ENCODE measurements around the gene TBXA2R.

The TBXA2R gene

DNA sequence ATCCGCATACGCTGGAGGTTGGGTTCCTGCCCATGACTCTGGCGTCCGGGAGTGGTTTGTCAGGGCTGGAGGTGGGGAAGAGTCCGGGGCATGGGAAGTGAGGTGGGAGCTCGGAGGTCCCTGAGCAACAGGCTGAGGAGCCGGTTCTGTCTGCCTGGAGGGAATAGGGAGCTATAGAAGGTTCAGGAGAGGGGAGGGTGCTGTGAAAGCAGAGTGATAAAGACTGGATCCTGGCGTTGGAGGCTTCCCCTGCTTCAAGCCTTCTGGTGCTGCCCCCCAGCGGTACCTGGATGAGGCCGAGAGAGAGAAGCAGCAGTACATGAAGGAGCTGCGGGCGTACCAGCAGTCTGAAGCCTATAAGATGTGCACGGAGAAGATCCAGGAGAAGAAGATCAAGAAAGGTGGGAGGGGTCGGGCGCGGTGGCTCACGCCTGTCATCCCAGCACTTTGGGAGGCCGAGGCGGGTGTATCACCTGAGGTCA is 31.4 kb downstream of the TBXA2R start:
- no peak overlapping the region for H4K12ac ChIP-seq (ENCODE audit: low read depth, low read length)
- H3K4ac ChIP-seq (ENCODE audit: low read depth, low read length), result no peak overlapping the region
- no peak overlapping the region for H4K91ac ChIP-seq (ENCODE audit: low read depth, low read length)
- H2BK120ac ChIP-seq (ENCODE audit: insufficient read depth, low read length, poor library complexity), result no peak overlapping the region
- no peak overlapping the region for H3K14ac ChIP-seq (ENCODE audit: low read length)
- H3K79me1 ChIP-seq (ENCODE audit: low read length), result peaks cover 13% of the 10 kb centered on the region
- H2AK5ac ChIP-seq (ENCODE audit: low read length), result no peak overlapping the region
- H3K4me3 ChIP-seq (ENCODE audit: low read depth, low read length), result no peak overlapping the region
- no peak overlapping the region for H2BK12ac ChIP-seq (ENCODE audit: low read length)
- H2AFZ ChIP-seq (ENCODE audit: insufficient read depth, low read length, poor library complexity), result no peak overlapping the region
- peaks cover 17% of the 10 kb centered on the region in 2 experiments for H3K4me1 ChIP-seq (ENCODE audit: control insufficient read depth in 1 of 2, insufficient read depth in 2 of 2, low read length in 2 of 2)
- no peak overlapping the region for H2BK5ac ChIP-seq (ENCODE audit: low read depth, low read length, poor library complexity)
- peaks cover 2% of the 10 kb centered on the region for H3K9me3 ChIP-seq (ENCODE audit: insufficient read depth, low read depth, low read length)
- no peaks in the 10 kb centered on the region for H3K27me3 ChIP-seq (ENCODE audit: insufficient read depth, low read length)
- no peak overlapping the region for H3K27ac ChIP-seq (ENCODE audit: low read depth, low read length)
- peaks cover 8% of the 10 kb centered on the region for H3K79me2 ChIP-seq (ENCODE audit: control insufficient read depth, insufficient read depth, low read length, poor library complexity)
- H3K9ac ChIP-seq (ENCODE audit: low read length), result no peak overlapping the region
- H3K36me3 ChIP-seq (ENCODE audit: control insufficient read depth in 1 of 2, insufficient read depth in 2 of 2, low read length in 2 of 2), result peaks cover 20 to 31% of the 10 kb centered on the region in 2 experiments
- DNase-seq, result peak; percentile 74 to 84
- no CpG with 5 or more reads among the region's 19 CpGs for WGBS (ENCODE audit: extremely low coverage, insufficient coverage, insufficient read length)
- H3K23ac ChIP-seq (ENCODE audit: low read length), result no peak overlapping the region
- H3K4me2 ChIP-seq (ENCODE audit: low read length), result no peak overlapping the region
- no peak overlapping the region for H4K8ac ChIP-seq (ENCODE audit: low read depth, low read length)
- no peak overlapping the region for H3K18ac ChIP-seq (ENCODE audit: low read length)

DNA sequence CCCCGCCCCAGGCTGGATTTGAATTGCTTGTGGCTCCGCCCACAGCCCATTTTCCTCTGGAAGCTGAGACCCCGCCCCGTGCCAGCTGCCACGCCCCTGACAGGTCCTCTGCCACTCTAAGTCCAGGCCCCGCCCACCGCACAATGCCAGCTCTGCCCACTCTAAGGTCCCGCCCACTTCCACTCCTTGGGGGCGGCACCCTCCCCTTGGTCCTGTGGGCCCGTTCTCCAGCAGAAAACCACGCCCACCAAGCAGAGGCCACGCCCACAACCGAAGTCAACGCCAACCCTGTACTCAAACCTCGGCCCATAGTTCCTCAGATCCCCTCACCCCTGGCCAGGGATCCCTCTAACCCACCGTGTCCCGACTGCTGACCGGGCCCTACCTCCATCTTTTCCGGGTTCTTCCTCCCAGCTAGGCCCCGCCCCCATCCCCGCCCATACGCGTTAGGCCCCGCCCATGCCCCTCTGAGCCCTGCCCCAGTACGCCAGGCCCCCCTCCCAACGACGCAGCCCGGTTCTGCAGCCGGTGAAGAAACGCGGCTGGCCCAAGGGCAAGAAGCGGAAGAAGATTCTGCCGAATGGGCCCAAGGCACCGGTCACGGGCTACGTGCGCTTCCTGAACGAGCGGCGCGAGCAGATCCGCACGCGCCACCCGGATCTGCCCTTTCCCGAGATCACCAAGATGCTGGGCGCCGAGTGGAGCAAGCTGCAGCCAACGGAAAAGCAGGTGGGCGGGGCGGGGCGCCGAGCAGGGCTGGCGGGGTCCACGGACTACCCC is 32.6 kb downstream of the TBXA2R start:
- no peak overlapping the region for H3K23ac ChIP-seq (ENCODE audit: low read length)
- H3K27me3 ChIP-seq (ENCODE audit: insufficient read depth, low read length), result no peaks in the 10 kb centered on the region
- H4K12ac ChIP-seq (ENCODE audit: low read depth, low read length), result peak overlapping the region; percentile 71
- H2BK120ac ChIP-seq (ENCODE audit: insufficient read depth, low read length, poor library complexity), result no peak overlapping the region
- no CpG with 5 or more reads among the region's 55 CpGs for WGBS (ENCODE audit: extremely low coverage, insufficient coverage, insufficient read length)
- no peak overlapping the region for H4K91ac ChIP-seq (ENCODE audit: low read depth, low read length)
- H3K79me1 ChIP-seq (ENCODE audit: low read length), result peaks cover 13% of the 10 kb centered on the region
- H3K9ac ChIP-seq (ENCODE audit: low read length), result no peak overlapping the region
- peak overlapping the region; percentile 46 for H3K18ac ChIP-seq (ENCODE audit: low read length)
- H3K79me2 ChIP-seq (ENCODE audit: control insufficient read depth, insufficient read depth, low read length, poor library complexity), result peaks cover 8% of the 10 kb centered on the region
- H3K4me3 ChIP-seq (ENCODE audit: low read depth, low read length), result peak overlapping the region; percentile 80
- no peak overlapping the region for H2AFZ ChIP-seq (ENCODE audit: insufficient read depth, low read length, poor library complexity)
- peak overlapping the region; percentile 98 for H3K4me2 ChIP-seq (ENCODE audit: low read length)
- peak; percentile 99 to 100 for DNase-seq
- H3K14ac ChIP-seq (ENCODE audit: low read length), result no peak overlapping the region
- H3K4ac ChIP-seq (ENCODE audit: low read depth, low read length), result no peak overlapping the region
- H3K4me1 ChIP-seq (ENCODE audit: control insufficient read depth in 1 of 2, insufficient read depth in 2 of 2, low read length in 2 of 2), result peaks cover 17% of the 10 kb centered on the region in 2 experiments
- H3K36me3 ChIP-seq (ENCODE audit: control insufficient read depth in 1 of 2, insufficient read depth in 2 of 2, low read length in 2 of 2), result peaks cover 20 to 31% of the 10 kb centered on the region in 2 experiments
- no peak overlapping the region for H3K27ac ChIP-seq (ENCODE audit: low read depth, low read length)
- peak overlapping the region; percentile 17 for H4K8ac ChIP-seq (ENCODE audit: low read depth, low read length)
- H2AK5ac ChIP-seq (ENCODE audit: low read length), result peak overlapping the region; percentile 47
- peaks cover 2% of the 10 kb centered on the region for H3K9me3 ChIP-seq (ENCODE audit: insufficient read depth, low read depth, low read length)
- H2BK5ac ChIP-seq (ENCODE audit: low read depth, low read length, poor library complexity), result no peak overlapping the region
- H2BK12ac ChIP-seq (ENCODE audit: low read length), result no peak overlapping the region

DNA sequence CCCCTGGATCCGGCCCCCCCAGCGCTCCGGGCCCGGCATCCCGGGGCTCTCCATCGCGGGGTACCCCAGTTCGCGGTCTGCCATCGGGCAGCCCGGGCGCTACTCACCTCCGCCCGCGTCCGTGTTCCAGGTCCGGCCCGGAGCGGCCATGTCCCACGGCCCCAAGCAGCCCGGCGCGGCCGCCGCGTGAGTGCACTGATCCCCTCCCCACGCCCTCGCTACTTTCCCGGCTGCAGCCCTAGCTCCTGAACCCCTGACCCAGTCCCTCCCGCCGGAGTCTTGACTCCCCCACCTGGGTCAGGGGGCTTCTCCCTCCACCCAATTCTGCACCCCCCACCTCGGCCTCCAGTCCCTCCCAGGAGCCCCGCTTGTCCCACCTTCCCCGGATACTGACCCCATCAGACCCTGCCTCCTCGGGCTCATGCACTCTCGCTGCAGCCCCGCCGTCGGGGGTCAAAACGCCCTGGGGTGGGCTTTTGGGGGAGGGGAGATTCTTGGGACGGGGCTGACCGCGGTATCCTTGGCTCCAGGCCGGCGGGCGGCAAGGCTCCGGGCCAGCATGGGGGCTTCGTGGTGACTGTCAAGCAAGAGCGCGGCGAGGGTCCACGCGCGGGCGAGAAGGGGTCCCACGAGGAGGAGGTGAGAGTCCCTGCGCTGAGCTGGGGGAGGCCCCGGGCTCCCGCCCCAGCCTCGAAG is 33.4 kb downstream of the TBXA2R start:
- WGBS (ENCODE audit: extremely low coverage, insufficient coverage, insufficient read length), result no CpG with 5 or more reads among the region's 60 CpGs
- peaks cover 2% of the 10 kb centered on the region for H3K9me3 ChIP-seq (ENCODE audit: insufficient read depth, low read depth, low read length)
- H3K79me2 ChIP-seq (ENCODE audit: control insufficient read depth, insufficient read depth, low read length, poor library complexity), result peaks cover 8% of the 10 kb centered on the region
- no peak overlapping the region for H3K23ac ChIP-seq (ENCODE audit: low read length)
- peak overlapping the region; percentile 80 for H3K4ac ChIP-seq (ENCODE audit: low read depth, low read length)
- DNase-seq, result peak in 1 of 2 donors; percentile 46
- peak overlapping the region; percentile 82 for H2BK5ac ChIP-seq (ENCODE audit: low read depth, low read length, poor library complexity)
- H3K9ac ChIP-seq (ENCODE audit: low read length), result peak overlapping the region; percentile 85
- H3K36me3 ChIP-seq (ENCODE audit: control insufficient read depth in 1 of 2, insufficient read depth in 2 of 2, low read length in 2 of 2), result peaks cover 20 to 28% of the 10 kb centered on the region in 2 experiments
- H4K12ac ChIP-seq (ENCODE audit: low read depth, low read length), result peak overlapping the region; percentile 82
- peak overlapping the region; percentile 17 for H3K27ac ChIP-seq (ENCODE audit: low read depth, low read length)
- peak overlapping the region; percentile 52 for H2AK5ac ChIP-seq (ENCODE audit: low read length)
- H3K18ac ChIP-seq (ENCODE audit: low read length), result peak overlapping the region; percentile 98
- peaks cover 13% of the 10 kb centered on the region for H3K79me1 ChIP-seq (ENCODE audit: low read length)
- no peaks in the 10 kb centered on the region for H3K27me3 ChIP-seq (ENCODE audit: insufficient read depth, low read length)
- H3K4me3 ChIP-seq (ENCODE audit: low read depth, low read length), result peak overlapping the region; percentile 80
- no peak overlapping the region for H2AFZ ChIP-seq (ENCODE audit: insufficient read depth, low read length, poor library complexity)
- peak overlapping the region; percentile 86 for H3K14ac ChIP-seq (ENCODE audit: low read length)
- peaks cover 17 to 20% of the 10 kb centered on the region in 2 experiments for H3K4me1 ChIP-seq (ENCODE audit: control insufficient read depth in 1 of 2, insufficient read depth in 2 of 2, low read length in 2 of 2)
- H2BK12ac ChIP-seq (ENCODE audit: low read length), result no peak overlapping the region
- peak overlapping the region; percentile 81 for H4K8ac ChIP-seq (ENCODE audit: low read depth, low read length)
- H2BK120ac ChIP-seq (ENCODE audit: insufficient read depth, low read length, poor library complexity), result peak overlapping the region; percentile 86
- peak overlapping the region; percentile 81 for H4K91ac ChIP-seq (ENCODE audit: low read depth, low read length)
- peak overlapping the region; percentile 98 for H3K4me2 ChIP-seq (ENCODE audit: low read length)

DNA sequence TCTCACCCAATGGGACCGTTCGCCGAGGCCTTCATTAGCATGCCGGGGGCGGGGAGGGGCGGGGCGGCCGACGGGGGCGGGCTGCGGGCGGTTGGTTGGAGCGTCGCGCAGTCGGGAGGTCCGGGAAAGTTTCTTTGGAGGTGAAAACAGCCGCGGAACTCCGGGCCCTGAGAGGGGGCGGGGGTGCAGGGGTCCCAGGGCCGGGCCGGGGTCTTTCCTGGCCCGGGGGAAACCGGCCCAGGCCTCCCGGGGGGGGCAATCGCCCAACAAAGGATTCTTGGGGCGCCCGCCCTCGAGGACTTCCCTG is 33.9 kb downstream of the TBXA2R start, which contains the start of gene HMG20B:
Gene HMG20B (plus strand): TSS at position 90 of the 307 bp plus-strand sequence. CDS start 366 bp downstream, outside the sequence.
- H2BK120ac ChIP-seq (ENCODE audit: insufficient read depth, low read length, poor library complexity), result peak within 1 kb of the TSS; percentile 86
- H3K36me3 ChIP-seq (ENCODE audit: control insufficient read depth in 1 of 2, insufficient read depth in 2 of 2, low read length in 2 of 2), result peaks cover 20 to 23% of the 10 kb centered on the region in 2 experiments
- peak within 1 kb of the TSS; percentile 81 for H4K8ac ChIP-seq (ENCODE audit: low read depth, low read length)
- H2AK5ac ChIP-seq (ENCODE audit: low read length), result peak within 1 kb of the TSS; percentile 60
- peak within 1 kb of the TSS; percentile 81 for H4K91ac ChIP-seq (ENCODE audit: low read depth, low read length)
- H3K4me3 ChIP-seq (ENCODE audit: low read depth, low read length), result peak within 1 kb of the TSS; percentile 80
- H3K27me3 ChIP-seq (ENCODE audit: insufficient read depth, low read length), result no peaks in the 10 kb centered on the region
- H3K23ac ChIP-seq (ENCODE audit: low read length), result no peak within 1 kb of the TSS
- DNase-seq, result no peak
- peak within 1 kb of the TSS; percentile 69 for H2BK12ac ChIP-seq (ENCODE audit: low read length)
- peaks cover 13% of the 10 kb centered on the region for H3K79me1 ChIP-seq (ENCODE audit: low read length)
- H3K79me2 ChIP-seq (ENCODE audit: control insufficient read depth, insufficient read depth, low read length, poor library complexity), result peaks cover 8% of the 10 kb centered on the region
- H3K27ac ChIP-seq (ENCODE audit: low read depth, low read length), result peak within 1 kb of the TSS; percentile 31
- peaks cover 17 to 20% of the 10 kb centered on the region in 2 experiments for H3K4me1 ChIP-seq (ENCODE audit: control insufficient read depth in 1 of 2, insufficient read depth in 2 of 2, low read length in 2 of 2)
- H2AFZ ChIP-seq (ENCODE audit: insufficient read depth, low read length, poor library complexity), result peak within 1 kb of the TSS; percentile 45
- WGBS (ENCODE audit: extremely low coverage, insufficient coverage, insufficient read length), result no CpG with 5 or more reads among the region's 30 CpGs
- peak within 1 kb of the TSS; percentile 98 for H3K4me2 ChIP-seq (ENCODE audit: low read length)
- peak within 1 kb of the TSS; percentile 82 for H4K12ac ChIP-seq (ENCODE audit: low read depth, low read length)
- peak within 1 kb of the TSS; percentile 85 for H3K9ac ChIP-seq (ENCODE audit: low read length)
- peaks cover 2% of the 10 kb centered on the region for H3K9me3 ChIP-seq (ENCODE audit: insufficient read depth, low read depth, low read length)
- H3K4ac ChIP-seq (ENCODE audit: low read depth, low read length), result peak within 1 kb of the TSS; percentile 80
- peak within 1 kb of the TSS; percentile 86 for H3K14ac ChIP-seq (ENCODE audit: low read length)
- peak within 1 kb of the TSS; percentile 98 for H3K18ac ChIP-seq (ENCODE audit: low read length)
- peak within 1 kb of the TSS; percentile 82 for H2BK5ac ChIP-seq (ENCODE audit: low read depth, low read length, poor library complexity)
